Mucosa of gallbladder (tissue), 1 donor: ENCODE results near the gene TRIM31. TPM values are rescaled to one million over a fixed set of nuclear protein-coding genes. Genes with fewer than 3 reads are reported as not detected.

Experiments
- DNase-seq: peaks from one replicate; pipeline ENCODE4 v3.0.0-alpha.2; 2020; ENCODE audit warnings: low spot score
- total RNA-seq: library from RNA; stranded (reverse); gene quantifications from one replicate; pipeline ENCODE4 v1.2.1, GENCODE V29; 2021
- donor health status: DM: no; HTN: no; CAD: no.

Gene TRIM31
- total RNA-seq, 1 donor from 2014 or later: 3.1 TPM

- DNase-seq: no peak
These were observed 35.7 kb downstream of the TRIM31 start for GRCh38 chr6:30077218-30077617.

- peak; percentile 31 for DNase-seq
These were observed 36.8 kb downstream of the TRIM31 start for GRCh38 chr6:30075790-30076732.

DNA sequence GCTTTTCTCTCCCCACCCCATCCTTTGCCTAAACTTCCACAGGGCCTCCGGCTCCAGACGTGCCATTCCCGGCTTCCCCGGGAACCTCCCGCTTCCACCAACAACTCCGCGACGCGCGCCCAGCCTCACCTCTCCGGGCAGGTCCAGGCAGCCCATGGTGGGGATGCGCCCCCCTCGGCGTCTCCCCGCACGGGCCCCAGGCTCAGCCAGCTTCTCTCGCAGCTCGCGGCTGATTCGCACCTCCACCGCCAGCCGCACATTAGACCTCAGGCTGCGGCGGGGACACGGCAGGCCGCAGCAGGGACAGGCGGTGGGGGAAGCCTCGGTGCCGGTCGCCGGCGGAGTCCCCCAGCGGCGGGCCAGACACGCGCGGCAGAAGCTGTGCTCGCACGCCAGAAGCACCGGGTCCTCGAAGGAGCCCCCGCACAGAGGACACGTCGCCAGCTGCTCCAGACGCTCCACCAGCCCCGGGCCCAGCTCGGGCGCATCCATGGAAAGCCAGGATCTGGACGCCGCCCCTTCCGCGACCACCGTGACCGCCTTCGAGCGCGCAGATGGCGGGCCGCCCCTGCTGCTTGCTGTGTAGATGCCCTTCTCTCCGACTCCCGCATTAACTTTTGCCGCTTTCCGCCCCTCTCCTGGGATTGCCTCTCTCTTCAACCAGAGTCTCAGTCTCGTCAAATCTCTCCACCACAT lies 37.6 kb downstream of the TRIM31 start, which contains the start of gene RNF39:
TSS of gene RNF39 (minus strand) at position 676 of the 696 bp plus-strand sequence. CDS start at position 492, 184 bp downstream.
- DNase-seq: no peak

DNA sequence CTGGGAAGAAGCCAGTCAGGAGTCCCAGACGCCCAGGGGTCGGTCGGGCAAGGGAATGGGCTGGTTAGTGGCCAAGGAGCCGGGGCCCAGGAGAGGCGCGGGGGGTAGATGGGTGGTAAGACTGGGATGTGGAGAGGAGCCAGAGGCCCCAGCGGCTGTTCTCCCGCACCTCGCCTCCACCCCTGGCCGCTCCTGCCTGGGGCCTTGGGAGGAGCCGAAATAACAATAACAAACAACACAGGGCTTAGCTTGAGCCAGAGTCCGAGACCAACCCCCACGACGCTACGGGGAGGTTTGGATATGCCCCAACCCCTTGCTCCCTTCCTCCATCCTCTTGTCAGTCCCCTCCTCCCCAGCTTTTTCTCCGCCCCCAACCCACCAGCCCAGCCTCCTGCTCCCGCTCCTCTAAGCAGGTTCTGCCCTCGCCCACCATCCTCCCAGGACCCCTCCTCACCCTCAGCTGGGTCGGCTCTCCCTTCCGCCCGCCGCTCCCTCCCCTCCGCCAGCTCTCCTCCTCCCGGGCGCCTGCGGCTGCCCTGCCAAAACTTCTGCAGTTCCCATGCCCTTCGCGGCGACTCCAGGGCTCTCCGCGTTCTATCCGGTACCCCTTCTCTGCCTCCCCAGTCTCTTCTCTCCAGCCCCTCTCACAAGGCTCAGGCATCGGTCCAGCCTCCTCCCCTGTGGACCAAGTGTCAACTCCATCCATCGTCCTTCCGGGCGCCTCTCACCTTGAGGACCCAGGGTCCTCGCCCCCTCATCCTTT lies 38.4 kb downstream of the TRIM31 start:
- DNase-seq: no peak

DNA sequence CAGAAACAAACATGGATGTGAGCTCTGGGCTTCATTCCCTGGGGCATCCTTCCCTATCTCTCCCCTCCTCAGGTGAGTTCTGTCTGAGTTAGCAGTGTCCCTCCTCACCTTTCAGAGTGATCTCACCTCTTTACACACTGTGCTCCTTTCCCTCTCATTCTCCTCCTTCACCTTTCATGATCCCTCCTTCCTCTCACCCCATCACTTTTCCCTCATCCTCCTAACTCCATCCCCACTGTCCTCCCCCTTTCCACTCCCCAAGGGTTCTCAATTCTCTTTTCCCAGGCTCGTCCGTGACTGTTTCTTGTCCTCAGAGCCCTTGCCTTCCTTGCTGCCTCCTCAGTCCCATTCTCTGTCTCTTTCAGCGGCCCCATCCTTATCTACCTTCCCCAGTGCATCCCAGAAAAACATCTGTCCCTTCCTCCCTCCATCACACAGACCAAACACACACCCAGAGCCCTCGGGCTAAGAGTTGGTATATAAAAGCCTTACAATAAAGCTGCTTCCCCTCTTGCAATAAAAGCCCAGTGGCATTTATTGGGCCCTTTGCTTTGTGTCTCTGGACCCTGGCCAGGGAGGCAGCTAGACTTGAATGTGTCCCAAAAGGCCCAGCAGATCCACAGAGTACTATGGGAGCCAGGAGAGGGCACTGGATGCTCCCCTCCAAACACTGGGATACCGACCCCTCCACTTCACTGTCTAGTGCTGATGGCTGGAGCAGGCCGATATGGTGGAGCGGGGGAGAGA lies 39.2 kb downstream of the TRIM31 start:
- no peak for DNase-seq

DNA sequence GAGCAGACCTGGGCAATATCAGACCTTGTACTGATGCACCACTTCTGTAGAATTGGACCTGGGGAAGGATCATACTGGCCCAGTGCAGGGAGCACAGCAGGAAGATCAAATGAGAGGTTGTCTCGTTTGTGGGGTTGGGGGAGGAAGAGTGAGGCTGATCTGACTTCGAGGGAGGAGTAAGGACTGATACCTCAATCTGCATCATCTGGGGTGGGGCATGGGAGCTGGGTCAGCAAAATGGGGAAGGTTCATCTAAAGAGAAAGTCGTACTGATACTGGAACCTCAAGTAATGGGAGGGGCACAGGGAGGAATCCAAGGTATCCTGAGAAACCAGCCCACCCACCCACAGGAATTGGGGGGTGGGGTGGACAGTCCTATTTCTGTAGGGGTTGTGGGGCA lies 41.0 kb downstream of the TRIM31 start:
- no peak for DNase-seq

DNA sequence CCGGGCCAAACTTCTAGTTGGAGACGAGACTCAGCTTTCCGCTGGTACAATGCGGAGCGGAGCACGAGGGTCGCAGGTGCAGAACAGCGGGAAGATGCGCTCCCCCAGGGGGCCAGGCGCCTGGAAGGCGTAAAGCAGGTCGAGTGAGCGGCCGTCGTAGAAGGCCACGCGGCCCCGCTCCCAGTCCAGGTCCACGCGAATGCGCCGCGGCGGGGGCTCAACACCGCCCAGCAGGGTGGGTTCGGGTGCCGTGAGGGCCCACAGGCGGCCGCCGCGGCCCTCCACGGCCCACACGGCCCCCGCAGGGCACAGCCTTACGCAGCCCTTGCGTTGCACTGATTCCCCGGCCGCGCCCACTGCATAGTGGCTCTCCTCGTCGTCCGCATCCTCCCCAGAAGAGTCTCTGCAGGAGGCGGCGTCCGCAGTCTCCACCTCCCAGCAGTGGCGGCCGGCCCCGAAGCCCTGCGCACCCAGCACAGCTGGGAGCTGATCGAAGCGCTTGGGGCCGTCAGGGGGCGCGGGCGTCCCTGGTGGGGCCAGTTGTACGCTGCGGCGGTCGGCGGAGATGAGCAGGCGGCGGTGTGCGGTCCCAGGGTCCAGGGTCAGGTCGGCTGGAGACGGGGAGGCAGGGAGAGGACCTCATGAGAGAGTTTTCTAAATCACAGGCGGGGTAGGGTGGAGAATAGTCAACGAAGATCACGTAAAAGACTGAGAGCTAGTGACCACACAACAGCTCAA lies 41.6 kb downstream of the TRIM31 start:
- peak; percentile 23 for DNase-seq

GRCh38 chr6:30067460-30068139 lies 45.3 kb downstream of the TRIM31 start:
- DNase-seq: no peak

DNA sequence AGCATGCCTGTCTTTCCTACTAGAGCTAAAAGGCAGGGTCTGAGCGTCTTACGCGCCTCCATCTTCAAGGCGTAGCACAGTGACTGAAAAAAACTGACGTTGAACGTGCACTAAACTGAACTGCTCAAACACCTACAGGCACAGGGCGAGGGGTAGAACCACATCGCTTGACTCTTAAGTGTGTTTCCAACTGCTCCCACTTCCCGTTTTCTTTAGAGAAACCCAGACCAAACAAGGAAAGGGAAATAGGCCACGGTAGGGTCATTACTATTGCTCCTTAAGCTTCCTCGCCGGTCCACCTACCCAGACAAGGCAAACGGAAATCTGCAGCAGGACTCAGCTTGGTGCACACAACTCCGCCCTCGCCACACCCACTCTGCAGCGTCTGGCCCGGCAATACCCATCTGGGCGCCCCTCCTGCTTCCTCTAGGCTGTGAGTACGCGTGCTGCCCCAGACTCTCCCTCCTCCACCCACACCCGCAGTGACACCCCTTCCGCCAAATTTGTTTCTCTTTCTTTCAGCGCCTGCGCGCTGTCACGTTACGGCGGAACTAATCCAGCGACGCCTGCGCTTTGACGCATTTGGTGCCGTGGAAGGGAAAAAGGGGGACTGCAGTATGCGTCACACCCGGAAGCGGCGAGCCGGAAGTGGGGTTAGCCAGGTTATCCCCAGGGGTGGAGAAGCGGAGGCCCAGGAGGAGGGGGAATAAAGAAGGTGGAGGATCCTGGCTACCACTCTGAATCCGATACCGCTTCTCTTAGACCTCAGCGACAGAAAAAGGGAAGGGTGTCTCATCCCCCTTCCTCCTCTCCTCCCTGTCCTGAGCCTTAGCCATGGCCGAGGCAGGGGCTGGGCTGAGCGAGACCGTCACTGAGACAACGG lies 46.1 kb downstream of the TRIM31 start, which contains the start of gene PPP1R11:
TSS of gene PPP1R11 (plus strand) at position 622 of the 883 bp plus-strand sequence. CDS start at position 835, 213 bp downstream.
- peak; percentile 99 for DNase-seq

- no peak for DNase-seq
These were observed 46.8 kb downstream of the TRIM31 start for GRCh38 chr6:30066082-30066481.

GRCh38 chr6:30063315-30063714 lies 49.6 kb downstream of the TRIM31 start:
- no peak for DNase-seq

DNA sequence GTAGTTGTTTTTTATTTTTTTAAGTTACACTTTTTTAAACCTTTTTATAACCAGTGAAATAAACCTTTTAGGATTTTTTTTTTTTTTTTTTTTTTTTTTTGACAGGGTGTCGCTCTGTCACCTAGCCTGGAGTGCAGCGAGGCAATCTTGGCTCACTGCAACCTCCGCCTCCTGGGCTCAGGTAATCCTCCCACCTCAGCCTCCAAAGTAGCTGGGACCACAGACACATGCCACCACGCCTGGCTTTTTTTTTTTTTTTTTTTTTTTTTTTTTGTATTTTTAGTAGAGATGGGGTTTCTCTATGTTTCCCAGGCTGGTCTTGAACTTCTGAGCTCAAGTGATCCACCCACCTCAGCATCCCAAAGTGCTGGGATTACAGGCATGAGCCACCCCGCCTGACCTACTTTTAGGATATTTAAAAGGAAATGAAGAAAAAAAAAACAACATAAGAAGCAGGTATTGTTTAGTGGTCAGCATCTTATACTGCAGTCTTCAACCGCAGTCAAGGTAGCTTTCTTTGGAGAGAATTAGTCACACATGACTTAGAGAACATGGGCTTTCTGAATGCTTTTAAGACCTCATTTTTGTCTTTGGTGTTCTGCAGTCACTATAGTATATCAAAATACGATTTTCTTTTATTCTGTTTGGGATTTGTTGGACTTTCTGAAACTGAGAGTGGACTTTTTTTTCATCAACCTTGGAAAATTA lies 50.3 kb downstream of the TRIM31 start:
- no peak for DNase-seq

DNA sequence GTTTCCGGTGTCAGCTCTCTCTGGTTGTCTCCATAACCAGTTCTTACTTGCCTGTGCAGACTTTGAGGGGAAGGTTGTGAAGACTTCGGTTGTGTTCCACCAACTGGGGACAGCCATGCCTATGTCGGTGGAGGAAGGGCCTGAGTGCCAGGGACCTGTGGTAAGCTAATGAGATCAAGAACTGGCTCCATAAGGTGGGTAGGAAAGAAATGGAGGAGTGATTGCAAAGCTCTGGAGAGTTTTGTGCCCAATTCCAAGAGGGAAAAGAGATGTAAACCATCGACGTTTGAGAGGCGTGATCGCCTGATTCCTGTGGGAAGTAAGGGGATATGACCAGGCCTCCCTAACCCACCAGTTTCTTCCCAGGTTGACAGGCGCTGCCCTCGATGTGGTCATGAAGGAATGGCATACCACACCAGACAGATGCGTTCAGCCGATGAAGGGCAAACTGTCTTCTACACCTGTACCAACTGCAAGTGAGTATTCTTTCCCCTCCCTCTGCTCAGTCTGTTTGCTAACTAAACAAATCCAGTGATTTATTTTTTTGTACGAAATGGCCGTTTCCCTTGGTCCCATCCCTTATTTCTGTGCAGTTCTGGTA lies 50.9 kb downstream of the TRIM31 start:
- DNase-seq: no peak

DNA sequence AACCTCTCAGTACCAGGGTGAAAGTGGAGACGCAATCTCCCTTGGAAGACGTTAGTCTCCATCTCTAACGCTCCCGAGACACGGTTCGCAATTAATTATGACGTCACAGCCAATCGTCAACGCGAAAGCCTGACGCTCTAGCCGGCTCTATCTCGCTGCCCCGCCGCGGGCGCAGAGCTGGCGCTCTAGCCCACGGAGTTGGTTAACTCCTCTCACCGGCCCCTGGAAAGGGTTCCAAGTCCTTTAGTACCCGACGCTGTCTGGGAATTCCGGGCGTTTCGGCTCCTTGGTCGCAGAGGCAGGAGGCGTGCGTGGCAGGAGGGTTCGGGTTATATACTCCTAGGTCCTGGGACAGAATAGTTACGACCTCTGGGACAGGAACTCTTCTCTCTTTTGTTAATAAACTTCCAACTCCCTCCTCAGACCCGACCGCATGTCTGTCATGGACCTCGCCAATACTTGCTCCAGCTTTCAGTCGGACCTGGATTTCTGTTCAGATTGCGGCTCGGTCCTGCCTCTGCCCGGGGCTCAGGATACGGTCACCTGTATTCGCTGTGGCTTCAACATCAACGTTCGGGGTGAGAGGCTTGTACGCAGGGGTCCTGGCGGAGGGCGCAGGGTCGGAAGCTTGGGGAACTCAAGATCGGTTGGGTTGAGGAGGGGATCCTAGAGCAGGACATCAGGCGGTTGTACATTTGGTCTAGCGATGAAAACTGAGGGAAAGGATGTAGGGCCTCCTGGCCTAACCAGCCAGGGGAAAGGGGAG lies 51.6 kb downstream of the TRIM31 start, which contains the start of gene POLR1H:
TSS of gene POLR1H (plus strand) at position 174 of the 766 bp plus-strand sequence. CDS start at position 434, 260 bp downstream.
- DNase-seq: peak; percentile 96

- no peak for DNase-seq
These were observed 52.2 kb downstream of the TRIM31 start for GRCh38 chr6:30060606-30061091.

DNA sequence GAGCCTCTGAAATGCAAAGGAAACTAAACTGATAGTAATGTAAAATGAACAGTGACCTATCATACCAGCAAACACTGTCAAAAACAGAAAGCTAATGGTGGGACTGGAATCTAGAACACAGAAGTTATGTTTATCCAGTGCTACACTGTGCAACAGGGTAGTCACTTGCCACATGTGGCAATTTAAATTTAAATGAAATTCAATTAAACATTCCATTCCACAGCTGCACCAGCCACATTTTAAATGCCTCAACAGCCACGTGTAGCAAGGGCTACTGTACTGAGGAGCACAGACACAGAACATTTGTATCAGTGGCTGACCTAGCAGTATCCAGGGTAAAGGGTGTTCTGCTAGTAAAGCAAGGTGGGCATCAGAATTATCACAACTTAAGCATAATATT lies 57.4 kb downstream of the TRIM31 start:
- DNase-seq: no peak

DNA sequence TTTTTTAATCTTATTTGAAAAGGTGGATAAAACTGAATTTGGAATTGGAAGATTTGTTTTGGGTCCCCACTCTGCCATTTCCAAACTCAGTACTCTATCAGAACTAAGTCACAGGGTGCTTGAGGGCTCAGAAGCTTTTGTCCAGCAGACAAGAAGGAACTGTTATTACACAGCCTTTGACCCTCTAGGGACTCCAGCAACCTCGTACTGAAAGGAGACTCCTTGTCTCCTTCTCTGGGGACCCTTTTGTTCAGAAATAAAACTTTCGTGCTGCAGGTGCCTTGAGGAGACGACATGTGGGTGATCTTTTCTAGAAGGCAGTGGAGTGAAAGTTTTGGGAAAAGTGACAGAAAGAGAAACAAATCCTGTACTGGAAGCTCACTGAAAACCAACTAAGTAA lies 59.2 kb downstream of the TRIM31 start:
- DNase-seq: no peak
